Measurements from ENCODE around the gene CCHCR1. TPM values are rescaled to one million over a fixed set of nuclear protein-coding genes. Genes with fewer than 3 reads are reported as not detected.

The CCHCR1 gene
- total RNA-seq, 1 experiment from 2014 or later: 45.5 TPM

DNA sequence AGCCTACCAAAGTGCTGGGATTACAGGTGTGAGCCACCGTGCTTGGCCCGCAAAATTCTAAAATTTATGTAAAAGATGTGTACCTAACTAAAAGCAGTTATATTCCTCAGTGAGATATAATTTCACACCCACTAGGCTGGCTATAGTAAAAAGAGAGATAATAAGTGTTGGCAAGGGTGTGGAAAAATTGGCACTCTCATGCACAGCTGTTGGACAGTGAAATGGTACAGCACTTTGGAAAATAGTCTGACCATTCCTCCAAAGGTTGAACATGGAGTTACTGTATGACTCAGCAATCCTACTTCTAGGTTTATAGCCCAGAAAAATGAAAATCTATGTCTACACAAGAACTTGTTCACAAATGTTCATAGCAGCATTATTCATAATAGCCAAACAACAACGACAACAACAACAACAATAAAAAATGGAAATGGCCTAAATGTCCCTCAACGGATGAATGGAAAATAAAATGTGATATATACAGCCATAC lies 59.1 kb downstream of the CCHCR1 start:
- Histone ChIP-seq H3K4me1 (ENCODE audit: insufficient read depth, low read length) (peaks cover 2% of the 10 kb centered on the region; the same call in 1 of the 2 replicates), H3K27ac (ENCODE audit: insufficient read length, low read depth, low read length) (no peak overlapping the region), H3K9ac (ENCODE audit: extremely low read depth, insufficient read length, low read length) (no peak overlapping the region), H4K20me1 (ENCODE audit: control insufficient read depth, insufficient read depth, insufficient read length) (no peaks in the 10 kb centered on the region), H3K79me1 (ENCODE audit: insufficient read depth, low read depth, low read length, poor library complexity, severe bottlenecking) (no peaks in the 10 kb centered on the region), H2BK20ac (ENCODE audit: low read depth, low read length, poor library complexity, severe bottlenecking) (no peak overlapping the region), H4K8ac (replicated peaks; ENCODE audit: insufficient read length, low read depth, low read length) (no peak overlapping the region), H3K14ac (ENCODE audit: insufficient read depth, low read length) (no peak overlapping the region), H3T11ph (ENCODE audit: low read length) (no peak overlapping the region), H3K23ac (ENCODE audit: insufficient read length, low read depth, low read length) (no peak overlapping the region), H2BK120ac (ENCODE audit: low read depth, low read length, poor library complexity, severe bottlenecking) (no peak overlapping the region), H3K4me2 (ENCODE audit: insufficient read depth, insufficient read length, low read length) (no peak overlapping the region), H3K9me3 (ENCODE audit: control insufficient read depth, low read depth, low read length) (no peaks in the 10 kb centered on the region), H2BK15ac (ENCODE audit: low read depth, low read length) (no peak overlapping the region), H3K18ac (ENCODE audit: insufficient read length, low read depth, low read length) (no peak overlapping the region), H3K56ac (ENCODE audit: insufficient read length, low read depth, low read length) (no peak overlapping the region), H3K4ac (ENCODE audit: low read depth, low read length) (no peak overlapping the region), H2BK12ac (ENCODE audit: insufficient read length, low read depth, low read length) (no peak overlapping the region), H2BK5ac (ENCODE audit: insufficient read length, low read length) (no peak overlapping the region), H4K91ac (ENCODE audit: insufficient read length, low read depth, low read length) (no peak overlapping the region), H3K23me2 (ENCODE audit: insufficient read length, low read depth, low read length, poor library complexity, severe bottlenecking) (no peaks in the 10 kb centered on the region), H3K27me3 (ENCODE audit: insufficient read depth, low read length) (no peaks in the 10 kb centered on the region), H3K79me2 (ENCODE audit: insufficient read depth, low read length) (no peaks in the 10 kb centered on the region), H4K5ac (ENCODE audit: insufficient read length, low read depth, low read length) (no peak overlapping the region), H2AFZ (ENCODE audit: low read length) (no peak overlapping the region), H2AK5ac (ENCODE audit: insufficient read length, low read length) (no peak overlapping the region)
- TF ChIP-seq, protein P1, sequence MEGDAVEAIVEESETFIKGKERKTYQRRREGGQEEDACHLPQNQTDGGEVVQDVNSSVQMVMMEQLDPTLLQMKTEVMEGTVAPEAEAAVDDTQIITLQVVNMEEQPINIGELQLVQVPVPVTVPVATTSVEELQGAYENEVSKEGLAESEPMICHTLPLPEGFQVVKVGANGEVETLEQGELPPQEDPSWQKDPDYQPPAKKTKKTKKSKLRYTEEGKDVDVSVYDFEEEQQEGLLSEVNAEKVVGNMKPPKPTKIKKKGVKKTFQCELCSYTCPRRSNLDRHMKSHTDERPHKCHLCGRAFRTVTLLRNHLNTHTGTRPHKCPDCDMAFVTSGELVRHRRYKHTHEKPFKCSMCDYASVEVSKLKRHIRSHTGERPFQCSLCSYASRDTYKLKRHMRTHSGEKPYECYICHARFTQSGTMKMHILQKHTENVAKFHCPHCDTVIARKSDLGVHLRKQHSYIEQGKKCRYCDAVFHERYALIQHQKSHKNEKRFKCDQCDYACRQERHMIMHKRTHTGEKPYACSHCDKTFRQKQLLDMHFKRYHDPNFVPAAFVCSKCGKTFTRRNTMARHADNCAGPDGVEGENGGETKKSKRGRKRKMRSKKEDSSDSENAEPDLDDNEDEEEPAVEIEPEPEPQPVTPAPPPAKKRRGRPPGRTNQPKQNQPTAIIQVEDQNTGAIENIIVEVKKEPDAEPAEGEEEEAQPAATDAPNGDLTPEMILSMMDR (conservative IDR thresholded peaks at IDR 0.05): no peak
- H3K27ac Mint-ChIP-seq: no peak overlapping the region
- no peaks in the 10 kb centered on the region for H3K9me3 Mint-ChIP-seq
- no peaks in the 10 kb centered on the region; the same call in 1 of the 2 replicates for H3K27me3 Mint-ChIP-seq (ENCODE audit: low read depth)
- peaks cover 15 to 16% of the 10 kb centered on the region in 2 experiments for H3K4me1 Mint-ChIP-seq
- no peak for DNase-seq
- no CpG with 5 or more reads among the region's 4 CpGs for WGBS (ENCODE audit: extremely low coverage, insufficient read length, low lambda C conversion rate)
- H3K36me3 Mint-ChIP-seq (ENCODE audit: insufficient read depth in 1 of 3, low read depth in 3 of 3): no peaks in the 10 kb centered on the region
- H3K4me3 Mint-ChIP-seq: no peak overlapping the region; a peak in 1 of 5 replicates
